Measurements from ENCODE around the gene SORCS3. TPM values are rescaled to one million over a fixed set of nuclear protein-coding genes. Genes with fewer than 3 reads are reported as not detected.
A peak's percentile ranks its signal among the peaks of the same experiment; 100 is the strongest.

SORCS3 gene
- not detected in 2 replicates for total RNA-seq (2021)
- percentile 1 among the genes with signal in this experiment for Bru-seq, nascent RNA
- percentile 0 among the genes with signal in this experiment for BruChase-seq, experiment 1, labeled RNA remaining after a 2-hour chase
- BruChase-seq, experiment 2, labeled RNA remaining after a 6-hour chase = percentile 0 among the genes with signal in this experiment
- long read RNA-seq, partial matches to known transcripts = 0 of 2 reads
- long read RNA-seq, other reads (novel, unspliced or antisense) = 2 of 2 reads

DNA sequence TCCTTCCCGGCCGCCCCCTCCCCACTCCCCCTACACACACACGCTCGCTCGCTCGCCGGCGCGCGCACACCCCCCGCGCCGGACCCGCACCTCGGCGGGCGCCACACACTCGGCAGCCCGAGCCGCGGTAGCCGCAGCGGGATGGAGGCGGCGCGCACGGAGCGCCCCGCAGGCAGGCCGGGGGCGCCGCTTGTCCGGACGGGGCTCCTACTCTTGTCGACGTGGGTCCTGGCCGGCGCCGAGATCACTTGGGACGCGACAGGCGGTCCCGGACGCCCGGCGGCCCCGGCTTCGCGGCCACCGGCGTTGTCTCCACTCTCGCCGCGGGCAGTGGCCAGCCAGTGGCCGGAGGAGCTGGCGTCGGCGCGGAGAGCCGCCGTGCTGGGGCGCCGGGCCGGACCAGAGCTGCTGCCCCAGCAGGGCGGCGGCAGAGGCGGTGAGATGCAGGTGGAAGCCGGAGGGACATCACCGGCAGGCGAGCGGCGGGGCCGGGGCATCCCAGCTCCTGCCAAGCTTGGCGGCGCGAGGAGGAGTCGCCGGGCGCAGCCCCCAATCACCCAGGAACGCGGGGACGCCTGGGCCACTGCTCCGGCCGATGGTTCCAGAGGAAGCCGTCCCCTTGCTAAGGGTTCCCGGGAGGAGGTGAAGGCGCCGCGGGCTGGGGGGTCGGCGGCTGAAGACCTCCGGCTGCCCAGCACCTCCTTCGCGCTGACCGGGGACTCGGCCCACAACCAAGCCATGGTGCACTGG is at the start of gene SORCS3:
SORCS3 (plus strand) TSS at position 104 of the 750 bp plus-strand sequence.
- ChIA-PET CTCF (no interaction called here), POLR2A (ENCODE audit: unreplicated experiment) (no interaction called here)
- Histone ChIP-seq H3F3A (ENCODE audit: insufficient read depth, low read depth) (no peaks in the 10 kb centered on the region), H3K4me1 (replicated peaks; ENCODE audit: insufficient read depth) (no peaks in the 10 kb centered on the region), H3K9me2 (ENCODE audit: insufficient read depth) (no peaks in the 10 kb centered on the region), H3K4me3 (no peak within 1 kb of the TSS), H3K79me2 (ENCODE audit: low read depth) (no peaks in the 10 kb centered on the region), H3K27me3 (ENCODE audit: insufficient read depth, low read depth) (0 out of 2 replicates have a peak, but pooled peaks cover 3% of the 10 kb centered on the region), H3K4me2 (no peak within 1 kb of the TSS), H3K27ac (no peak within 1 kb of the TSS), H3K9me3 (ENCODE audit: insufficient read depth, low read depth) (no peaks in the 10 kb centered on the region), H3K36me3 (ENCODE audit: low read depth) (no peaks in the 10 kb centered on the region), H4K20me1 (ENCODE audit: insufficient read depth) (no peaks in the 10 kb centered on the region), H2AFZ (no peak within 1 kb of the TSS)
- BruUV-seq (replicated peaks) = no TSS peak
- DNase-seq = no peak
- intact Hi-C loops (cut with micrococcal nuclease; ENCODE audit: unreplicated experiment) = no loop called here
- no peak for TF ChIP-seq EZH2 (IDR thresholded peaks at IDR 0.05; ENCODE audit: low read depth)
- TF ChIP-seq, protein P1, sequence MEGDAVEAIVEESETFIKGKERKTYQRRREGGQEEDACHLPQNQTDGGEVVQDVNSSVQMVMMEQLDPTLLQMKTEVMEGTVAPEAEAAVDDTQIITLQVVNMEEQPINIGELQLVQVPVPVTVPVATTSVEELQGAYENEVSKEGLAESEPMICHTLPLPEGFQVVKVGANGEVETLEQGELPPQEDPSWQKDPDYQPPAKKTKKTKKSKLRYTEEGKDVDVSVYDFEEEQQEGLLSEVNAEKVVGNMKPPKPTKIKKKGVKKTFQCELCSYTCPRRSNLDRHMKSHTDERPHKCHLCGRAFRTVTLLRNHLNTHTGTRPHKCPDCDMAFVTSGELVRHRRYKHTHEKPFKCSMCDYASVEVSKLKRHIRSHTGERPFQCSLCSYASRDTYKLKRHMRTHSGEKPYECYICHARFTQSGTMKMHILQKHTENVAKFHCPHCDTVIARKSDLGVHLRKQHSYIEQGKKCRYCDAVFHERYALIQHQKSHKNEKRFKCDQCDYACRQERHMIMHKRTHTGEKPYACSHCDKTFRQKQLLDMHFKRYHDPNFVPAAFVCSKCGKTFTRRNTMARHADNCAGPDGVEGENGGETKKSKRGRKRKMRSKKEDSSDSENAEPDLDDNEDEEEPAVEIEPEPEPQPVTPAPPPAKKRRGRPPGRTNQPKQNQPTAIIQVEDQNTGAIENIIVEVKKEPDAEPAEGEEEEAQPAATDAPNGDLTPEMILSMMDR (conservative IDR thresholded peaks at IDR 0.05) = no peak

DNA sequence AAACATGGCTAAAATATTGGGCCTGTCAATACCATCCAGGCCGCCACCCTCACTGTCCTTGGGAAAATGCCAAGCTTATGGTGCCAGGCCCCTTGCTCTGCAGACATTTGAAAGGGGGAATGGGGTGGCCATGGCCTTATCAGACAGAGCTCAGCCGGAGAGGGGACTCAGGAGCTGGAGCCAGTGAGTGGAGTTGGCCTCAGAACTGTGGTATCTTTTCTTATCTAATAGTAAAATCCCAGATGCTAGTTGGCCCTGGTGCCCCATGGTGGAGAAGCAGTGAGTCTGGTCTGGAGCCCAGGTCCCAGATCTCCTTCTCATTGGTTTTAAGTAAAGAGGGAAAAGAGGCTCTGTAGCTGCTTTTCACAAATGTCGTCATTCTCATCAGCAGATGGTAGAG is 49.6 kb upstream of the SORCS3 start:
- intact Hi-C loops (cut with micrococcal nuclease; ENCODE audit: unreplicated experiment) = no loop called here
- no peak for TF ChIP-seq EZH2 (IDR thresholded peaks at IDR 0.05; ENCODE audit: low read depth)
- TF ChIP-seq, protein P1 (conservative IDR thresholded peaks at IDR 0.05) = no peak
- Histone ChIP-seq H3K4me3 (no peak overlapping the region), H3K4me2 (no peak overlapping the region), H3K79me2 (ENCODE audit: low read depth) (no peaks in the 10 kb centered on the region), H3K27me3 (ENCODE audit: insufficient read depth, low read depth) (peaks cover 6% of the 10 kb centered on the region; the same call in 1 of the 2 replicates), H4K20me1 (ENCODE audit: insufficient read depth) (no peaks in the 10 kb centered on the region), H3K36me3 (ENCODE audit: low read depth) (no peaks in the 10 kb centered on the region), H3K4me1 (replicated peaks; ENCODE audit: insufficient read depth) (no peaks in the 10 kb centered on the region), H2AFZ (no peak overlapping the region), H3K9me2 (ENCODE audit: insufficient read depth) (no peaks in the 10 kb centered on the region), H3K9me3 (ENCODE audit: insufficient read depth, low read depth) (no peaks in the 10 kb centered on the region), H3F3A (ENCODE audit: insufficient read depth, low read depth) (no peaks in the 10 kb centered on the region), H3K27ac (no peak overlapping the region)
- CTCF ChIA-PET = no interaction called here
- DNase-seq = no peak
- POLR2A ChIA-PET (ENCODE audit: unreplicated experiment) = no interaction called here
- BruUV-seq (replicated peaks) = no TSS peak

DNA sequence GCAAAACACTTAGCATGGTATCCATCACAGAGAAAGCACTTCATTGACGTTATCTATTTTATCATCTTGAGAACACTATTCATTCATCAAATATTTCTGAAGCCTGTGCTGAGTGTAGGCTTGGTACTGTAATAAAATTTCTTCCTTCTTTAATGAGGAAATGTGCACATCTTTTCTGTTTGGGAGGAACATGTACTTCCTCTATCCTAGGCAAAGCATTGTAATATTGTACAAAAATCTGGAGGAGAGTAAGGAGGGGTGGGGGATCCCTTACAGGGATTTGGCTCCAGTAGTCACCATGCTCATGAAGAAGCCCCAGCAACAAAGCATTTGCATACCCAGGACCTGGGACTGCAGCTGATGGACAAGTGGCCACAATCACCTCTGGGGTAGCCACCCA is 39.9 kb upstream of the SORCS3 start:
- ChIA-PET CTCF (no interaction called here), POLR2A (ENCODE audit: unreplicated experiment) (no interaction called here)
- peaks cover 8% of the 10 kb centered on the region; the same call in 1 of the 2 replicates for H3K27me3 ChIP-seq (ENCODE audit: insufficient read depth, low read depth)
- no peaks in the 10 kb centered on the region for H4K20me1 ChIP-seq (ENCODE audit: insufficient read depth)
- intact Hi-C loops (cut with micrococcal nuclease; ENCODE audit: unreplicated experiment) = no loop called here
- H3K36me3 ChIP-seq (ENCODE audit: low read depth) = no peaks in the 10 kb centered on the region
- no TSS peak for BruUV-seq (replicated peaks)
- H3K9me3 ChIP-seq (ENCODE audit: insufficient read depth, low read depth) = no peaks in the 10 kb centered on the region
- DNase-seq = no peak
- no peak overlapping the region for H3K27ac ChIP-seq
- no peaks in the 10 kb centered on the region for H3F3A ChIP-seq (ENCODE audit: insufficient read depth, low read depth)
- no peak overlapping the region for H3K4me3 ChIP-seq
- H3K4me2 ChIP-seq = no peak overlapping the region
- H3K9me2 ChIP-seq (ENCODE audit: insufficient read depth) = no peaks in the 10 kb centered on the region
- H3K4me1 ChIP-seq (replicated peaks; ENCODE audit: insufficient read depth) = no peaks in the 10 kb centered on the region
- no peak for TF ChIP-seq EZH2 (IDR thresholded peaks at IDR 0.05; ENCODE audit: low read depth)
- TF ChIP-seq, protein P1 (conservative IDR thresholded peaks at IDR 0.05) = no peak
- no peak overlapping the region for H2AFZ ChIP-seq
- no peaks in the 10 kb centered on the region for H3K79me2 ChIP-seq (ENCODE audit: low read depth)
